ENCODE results near the gene SH3PXD2B. TPM values are rescaled to one million over a fixed set of nuclear protein-coding genes. Genes with fewer than 3 reads are reported as not detected.
A peak's percentile ranks its signal among the peaks of the same experiment; 100 is the strongest.

SH3PXD2B gene
- total RNA-seq, 6 donors from 2014 or later, result 17.1 to 55.5 (median 43.2) TPM

DNA sequence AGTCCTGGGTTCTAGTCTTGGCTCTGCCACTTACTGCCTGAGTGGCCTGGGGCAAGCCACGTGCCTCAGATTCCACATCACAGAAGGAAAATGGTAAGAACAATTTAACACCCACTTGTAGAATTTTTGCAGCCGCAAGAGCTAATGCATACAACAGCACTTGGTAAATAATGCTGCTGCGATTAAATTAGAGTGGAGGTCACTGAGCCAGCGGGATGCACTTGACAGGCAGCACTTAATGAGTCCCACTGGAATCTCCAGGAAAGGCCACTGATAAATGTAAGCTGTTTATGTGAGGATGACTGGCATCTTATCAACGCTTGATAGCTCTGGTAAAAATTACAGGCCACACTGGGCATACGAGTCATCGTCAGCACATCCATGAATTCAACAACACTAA lies 111.4 kb downstream of the SH3PXD2B start:
- 81 to 87% methylated on average over 7 of the region's 7 CpGs for WGBS, 2 donors
- ATAC-seq (ENCODE audit: low FRiP score in 2 of 2) (no peak), DNase-seq (no peak)
- H3K4me1 ChIP-seq, result no peaks in the 10 kb centered on the region
- H3K4me3 ChIP-seq, result no peak overlapping the region
- H3K27ac ChIP-seq, result no peak overlapping the region
- TF ChIP-seq EP300 (IDR thresholded peaks at IDR 0.05) (no peak), POLR2A (IDR thresholded peaks at IDR 0.05) (no peak), POLR2AphosphoS5 (IDR thresholded peaks at IDR 0.05) (no peak)
- TF ChIP-seq, protein P1, sequence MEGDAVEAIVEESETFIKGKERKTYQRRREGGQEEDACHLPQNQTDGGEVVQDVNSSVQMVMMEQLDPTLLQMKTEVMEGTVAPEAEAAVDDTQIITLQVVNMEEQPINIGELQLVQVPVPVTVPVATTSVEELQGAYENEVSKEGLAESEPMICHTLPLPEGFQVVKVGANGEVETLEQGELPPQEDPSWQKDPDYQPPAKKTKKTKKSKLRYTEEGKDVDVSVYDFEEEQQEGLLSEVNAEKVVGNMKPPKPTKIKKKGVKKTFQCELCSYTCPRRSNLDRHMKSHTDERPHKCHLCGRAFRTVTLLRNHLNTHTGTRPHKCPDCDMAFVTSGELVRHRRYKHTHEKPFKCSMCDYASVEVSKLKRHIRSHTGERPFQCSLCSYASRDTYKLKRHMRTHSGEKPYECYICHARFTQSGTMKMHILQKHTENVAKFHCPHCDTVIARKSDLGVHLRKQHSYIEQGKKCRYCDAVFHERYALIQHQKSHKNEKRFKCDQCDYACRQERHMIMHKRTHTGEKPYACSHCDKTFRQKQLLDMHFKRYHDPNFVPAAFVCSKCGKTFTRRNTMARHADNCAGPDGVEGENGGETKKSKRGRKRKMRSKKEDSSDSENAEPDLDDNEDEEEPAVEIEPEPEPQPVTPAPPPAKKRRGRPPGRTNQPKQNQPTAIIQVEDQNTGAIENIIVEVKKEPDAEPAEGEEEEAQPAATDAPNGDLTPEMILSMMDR (IDR thresholded peaks at IDR 0.05), result no peak
- no peaks in the 10 kb centered on the region for H3K27me3 ChIP-seq
- no peaks in the 10 kb centered on the region for H3K9me3 ChIP-seq
- peaks cover 3 to 66% (median 41%) of the 10 kb centered on the region in 4 donors for H3K36me3 ChIP-seq

DNA sequence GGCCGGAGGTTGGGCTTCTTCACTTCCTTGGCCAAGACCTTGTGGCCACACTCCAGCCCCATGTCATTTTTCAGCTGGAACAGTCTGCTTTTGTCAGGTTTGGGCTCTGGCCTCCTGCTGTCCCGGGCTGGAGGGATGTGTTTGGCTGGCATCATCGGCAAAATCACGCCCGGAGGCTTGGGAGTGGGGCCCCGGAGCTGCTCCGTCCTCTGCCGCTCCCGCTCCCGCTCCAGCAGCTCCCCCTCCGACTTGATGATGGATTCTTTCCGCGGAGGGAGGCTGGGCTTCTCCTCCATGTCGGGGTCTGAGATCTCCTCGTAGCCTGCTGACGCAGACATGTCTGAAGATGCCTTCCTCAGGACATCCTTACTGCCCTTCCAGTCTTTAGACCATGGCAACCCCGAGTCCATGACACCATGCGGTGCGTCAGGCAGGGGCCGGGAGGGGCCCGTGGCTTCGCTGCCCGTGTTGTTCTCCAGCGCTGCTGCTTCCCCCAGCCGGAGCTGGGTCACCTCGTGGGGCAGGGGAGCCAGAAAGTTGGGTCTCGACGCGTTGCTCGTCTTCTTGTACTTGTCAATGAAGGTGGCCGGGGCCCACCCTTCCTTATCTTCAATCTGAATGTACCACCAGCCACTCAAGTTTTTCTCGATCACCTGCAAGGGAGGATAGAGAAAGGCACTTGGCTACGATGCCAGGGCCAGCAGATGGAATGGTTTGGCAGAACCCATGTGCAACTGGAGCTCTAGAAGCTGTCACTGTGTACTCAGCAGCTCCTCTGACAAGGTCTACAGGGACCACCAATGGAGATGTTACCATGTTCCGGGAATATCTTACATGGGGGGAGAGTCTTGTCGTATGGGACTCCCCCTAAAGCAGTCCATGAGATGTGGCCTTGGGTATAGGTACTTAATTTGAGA lies 114.8 kb downstream of the SH3PXD2B start:
- Histone ChIP-seq H3K4me1 (no peaks in the 10 kb centered on the region), H3K27me3 (no peaks in the 10 kb centered on the region), H3K9me3 (no peaks in the 10 kb centered on the region), H3K4me3 (no peak overlapping the region), H3K27ac (no peak overlapping the region), H3K36me3 (peaks cover 0 to 44% (median 31%) of the 10 kb centered on the region in 4 donors)
- peak in 1 of 2 donors; percentile 14 for ATAC-seq (ENCODE audit: low FRiP score in 2 of 2)
- TF ChIP-seq POLR2AphosphoS5 (IDR thresholded peaks at IDR 0.05) (no peak), POLR2A (IDR thresholded peaks at IDR 0.05) (no peak), EP300 (IDR thresholded peaks at IDR 0.05) (no peak)
- TF ChIP-seq, protein P1 (IDR thresholded peaks at IDR 0.05), result no peak
- peak in 1 of 2 donors; percentile 68 for DNase-seq
- WGBS, 2 donors, result 88 to 89% methylated on average over 8 to 35 of the region's 35 CpGs

DNA sequence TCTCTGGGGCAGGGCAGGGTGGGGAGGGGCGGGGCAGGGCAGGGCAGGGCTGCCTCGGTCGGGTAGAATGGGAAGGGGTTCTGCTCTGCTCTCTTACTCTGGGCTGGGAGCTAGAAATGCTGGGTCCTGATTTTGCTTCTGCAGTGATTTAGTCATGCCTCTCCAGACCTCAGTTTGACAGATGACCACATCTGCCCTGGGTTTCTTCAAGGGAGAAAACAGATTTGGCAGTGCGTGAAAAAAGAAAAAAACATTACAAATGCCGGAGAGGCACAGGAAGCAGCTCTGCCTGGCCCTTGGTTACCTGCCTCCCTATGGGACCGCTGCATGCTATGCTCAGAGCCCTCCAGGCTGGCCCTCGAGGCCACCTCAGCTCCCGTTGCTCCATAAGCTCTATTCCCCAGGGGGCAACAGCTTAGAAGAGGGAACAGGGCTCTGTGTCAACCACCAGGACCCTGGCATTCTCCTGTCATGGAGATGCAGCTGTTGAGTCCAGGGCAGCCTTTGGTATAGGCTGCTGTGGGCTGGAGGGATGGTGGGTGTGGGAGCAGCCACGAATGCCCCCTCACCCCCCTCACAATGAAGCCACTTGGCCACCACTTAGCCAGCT lies 117.5 kb downstream of the SH3PXD2B start:
- H3K4me3 ChIP-seq, result no peak overlapping the region
- WGBS, 2 donors, result 77% methylated on average over 9 of the region's 9 CpGs
- no peak for DNase-seq
- no peaks in the 10 kb centered on the region for H3K9me3 ChIP-seq
- no peaks in the 10 kb centered on the region for H3K4me1 ChIP-seq
- H3K27me3 ChIP-seq, result no peaks in the 10 kb centered on the region
- H3K36me3 ChIP-seq, result peaks cover 0 to 30% (median 23%) of the 10 kb centered on the region in 4 donors
- TF ChIP-seq POLR2A (IDR thresholded peaks at IDR 0.05) (no peak), EP300 (IDR thresholded peaks at IDR 0.05) (no peak), POLR2AphosphoS5 (IDR thresholded peaks at IDR 0.05) (no peak)
- TF ChIP-seq, protein P1 (IDR thresholded peaks at IDR 0.05), result no peak
- no peak overlapping the region for H3K27ac ChIP-seq
- ATAC-seq (ENCODE audit: low FRiP score in 2 of 2), result no peak

DNA sequence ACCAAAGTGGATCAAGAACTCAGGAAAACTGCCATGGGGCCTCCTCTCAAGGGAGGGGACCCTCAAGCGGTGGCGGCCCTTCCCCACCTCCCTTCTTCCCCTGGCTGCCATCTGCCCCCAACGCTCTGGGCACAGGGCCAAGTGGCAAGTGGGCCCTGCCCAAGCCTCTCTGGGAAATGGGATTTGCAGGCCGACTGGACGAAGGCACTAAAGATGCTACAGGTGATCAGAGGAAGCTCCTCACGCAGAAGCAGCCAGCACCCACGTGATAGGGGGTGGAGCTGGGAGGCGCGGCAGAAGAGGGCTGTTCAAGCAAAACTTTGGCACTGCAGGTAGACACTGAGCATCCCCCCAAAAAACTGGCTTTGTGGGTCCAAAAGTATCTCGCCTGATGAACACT lies 118.1 kb downstream of the SH3PXD2B start:
- Histone ChIP-seq H3K36me3 (peaks cover 0 to 28% (median 23%) of the 10 kb centered on the region in 4 donors), H3K27me3 (no peaks in the 10 kb centered on the region), H3K4me1 (no peaks in the 10 kb centered on the region), H3K27ac (no peak overlapping the region), H3K4me3 (no peak overlapping the region), H3K9me3 (no peaks in the 10 kb centered on the region)
- DNase-seq (no peak), ATAC-seq (ENCODE audit: low FRiP score in 2 of 2) (no peak)
- TF ChIP-seq EP300 (IDR thresholded peaks at IDR 0.05) (no peak), POLR2A (IDR thresholded peaks at IDR 0.05) (no peak), POLR2AphosphoS5 (IDR thresholded peaks at IDR 0.05) (no peak)
- TF ChIP-seq, protein P1 (IDR thresholded peaks at IDR 0.05), result no peak
- WGBS, 2 donors, result 59 to 80% methylated on average over 7 to 10 of the region's 10 CpGs

Measured in upper lobe of left lung (tissue), 6 donors.